Prostate gland (tissue), 2 donors: ENCODE measurements around the gene CFAP46. TPM values are rescaled to one million over a fixed set of nuclear protein-coding genes. Genes with fewer than 3 reads are reported as not detected.

ENCODE experiments used
- DNase-seq: peaks from one replicate; pipeline ENCODE4 v3.0.0-alpha.2; 2019; ENCODE audit warnings: low spot score
- H3K27ac ChIP-seq, 2 donors: fragments of 200-600 bp; sonication (generic); 2 replicates each; pipeline ENCODE4 v1.5.1; 2017 to 2019
- H3K27me3 ChIP-seq: fragments of 200-600 bp; sonication (generic); replicated peaks from 2 replicates; pipeline ENCODE4 v1.5.1; 2019; ENCODE audit not compliant: insufficient read depth
- H3K36me3 ChIP-seq, 2 donors: fragments of 200-600 bp; sonication (generic); 1 replicate in 1 of 2; 2 replicates in 1 of 2; pipeline versions ENCODE4 v1.5.1 to v1.8.1; 2017 to 2019
- H3K4me1 ChIP-seq: fragments of 200-600 bp; sonication (generic); replicated peaks from 2 replicates; pipeline ENCODE4 v1.5.1; 2019
- H3K4me3 ChIP-seq, 2 donors: fragments of 200-600 bp; sonication (generic); 2 replicates each; pipeline ENCODE4 v1.5.1; 2017 to 2019
- H3K9me3 ChIP-seq: fragments of 200-600 bp; sonication (generic); 2 replicates; pipeline ENCODE4 v1.5.1; 2017
- CTCF ChIP-seq, 4 experiments: fragments of 200-600 bp in 2 of 4; fragments of 450-650 bp in 2 of 4; sonication (generic) in 2 of 4; IDR thresholded peaks; 1 replicate in 3 of 4; 2 replicates in 1 of 4; pipeline ENCODE4 v1.5.1; 2016 to 2019; ENCODE audit warnings: antibody characterized with exemption in 4 of 4, mild to moderate bottlenecking in 2 of 4, moderate library complexity in 2 of 4
- POLR2A ChIP-seq: fragments of 450-650 bp; IDR thresholded peaks from one replicate; pipeline ENCODE4 v1.6.1; 2016; ENCODE audit warnings: antibody characterized with exemption, mild to moderate bottlenecking
- POLR2AphosphoS5 ChIP-seq: sonication (generic); formaldehyde crosslinking; IDR thresholded peaks from one replicate; pipeline ENCODE4 v1.6.1; 2017; ENCODE audit warnings: antibody characterized with exemption
- WGBS: methylation state at CpG from one replicate; pipeline ENCODE4 v1.1.5; 2018; 5-methylcytosine and 5-hydroxymethylcytosine counted together
- intact Hi-C: fragments of 100-400 bp; cut with DNase I; formaldehyde crosslinking; loops from one replicate; pipeline ENCODE4 v1.14.2; 2022
- total RNA-seq, 2 donors: library from RNA; depleted of rRNA; stranded (reverse); fragments of >200 nt; gene quantifications; one replicate each; pipeline ENCODE4 v1.1.0, GENCODE V29; 2016

The CFAP46 gene
- total RNA-seq, 2 donors from 2014 or later, result 1.4 to 9.3 TPM

- TF ChIP-seq POLR2A (no peak), CTCF (IDR thresholded peaks at IDR 0.05) (no peak), POLR2AphosphoS5 (no peak)
- Histone ChIP-seq H3K4me1 (no peaks in the 10 kb centered on the region), H3K36me3 (no peaks in the 10 kb centered on the region), H3K27me3 (no peaks in the 10 kb centered on the region), H3K27ac (no peak overlapping the region), H3K4me3 (no peak overlapping the region), H3K9me3 (no peaks in the 10 kb centered on the region)
- WGBS, result 66% methylated on average over 23 of the region's 29 CpGs
- intact Hi-C loops, result no loop called here
- DNase-seq, result no peak
Measured at GRCh38 chr10:132866601-132867381, 75.6 kb downstream of the CFAP46 start.

- no peak for TF ChIP-seq POLR2A
- TF ChIP-seq CTCF (IDR thresholded peaks at IDR 0.05), result no peak
- TF ChIP-seq POLR2AphosphoS5, result no peak
- Histone ChIP-seq H3K9me3 (no peaks in the 10 kb centered on the region), H3K27me3 (no peaks in the 10 kb centered on the region), H3K36me3 (no peaks in the 10 kb centered on the region), H3K4me1 (no peaks in the 10 kb centered on the region), H3K27ac (no peak overlapping the region), H3K4me3 (no peak overlapping the region)
- intact Hi-C loops, result no loop called here
- no peak for DNase-seq
- WGBS, result 82% methylated on average over 23 of the region's 28 CpGs
Measured at GRCh38 chr10:132865851-132866600, 76.3 kb downstream of the CFAP46 start.

GRCh38 chr10:132865171-132865631 lies 77.2 kb downstream of the CFAP46 start:
- intact Hi-C loops, result no loop called here
- H3K36me3 ChIP-seq, result no peaks in the 10 kb centered on the region
- H3K4me3 ChIP-seq, result no peak overlapping the region
- no peak for TF ChIP-seq POLR2AphosphoS5
- no peak for TF ChIP-seq CTCF (IDR thresholded peaks at IDR 0.05)
- no peak for TF ChIP-seq POLR2A
- 26% methylated on average over 14 of the region's 14 CpGs for WGBS
- no peaks in the 10 kb centered on the region for H3K27me3 ChIP-seq
- H3K27ac ChIP-seq, result no peak overlapping the region
- H3K9me3 ChIP-seq, result no peaks in the 10 kb centered on the region
- DNase-seq, result no peak
- no peaks in the 10 kb centered on the region for H3K4me1 ChIP-seq

GRCh38 chr10:132862485-132863420 lies 79.6 kb downstream of the CFAP46 start:
- Histone ChIP-seq H3K9me3 (no peaks in the 10 kb centered on the region), H3K4me1 (no peaks in the 10 kb centered on the region), H3K4me3 (no peak overlapping the region), H3K27me3 (no peaks in the 10 kb centered on the region), H3K27ac (no peak overlapping the region), H3K36me3 (no peaks in the 10 kb centered on the region)
- intact Hi-C loops, result no loop called here
- WGBS, result 35% methylated on average over 33 of the region's 34 CpGs
- TF ChIP-seq POLR2AphosphoS5, result no peak
- TF ChIP-seq CTCF (IDR thresholded peaks at IDR 0.05), result no peak
- no peak for TF ChIP-seq POLR2A
- no peak for DNase-seq
